ENCODE data around the gene MRAS. TPM values are rescaled to one million over a fixed set of nuclear protein-coding genes. Genes with fewer than 3 reads are reported as not detected.

Gene MRAS
- total and polyA plus RNA-seq, 2 of the 13 experiments (the other 11 are each of a cell fraction or from before 2014, with no cell fraction given), result 8.8 to 36.2 TPM

GRCh38 chr3:138329127-138329983 is 19.0 kb upstream of the MRAS start, which contains the start of gene NME9:
Gene NME9, minus strand, starts transcription at chr3:138329851. Its CDS starts 516 bp downstream, at chr3:138329335.
- BruUV-seq (replicated peaks), result no TSS peak
- ATAC-seq, result peak; percentile 97
- POLR2A ChIA-PET, result interaction anchor here (0.9 kb wide), 1 partner anchor 18 kb away, joined by 3 read pairs; no protein-coding TSS in a partner anchor
- peak within 1 kb of the TSS; percentile 60 to 71 (median 64) for H3K4me3 ChIP-seq (replicated peaks in 1 of 3; ENCODE audit: insufficient read depth in 1 of 3, low read depth in 2 of 3, low read length in 3 of 3)
- no peaks in the 10 kb centered on the region for H3K79me2 ChIP-seq (ENCODE audit: insufficient read depth, low read length)
- DNase-seq (ENCODE audit: low spot score), result peak; percentile 87
- CTCF ChIA-PET (ENCODE audit: low intra/inter-chr PET ratio, low total read pairs), result no interaction called here
- H3K9me3 ChIP-seq (ENCODE audit: low read length), result no peaks in the 10 kb centered on the region
- peak within 1 kb of the TSS; percentile 89 for H3K4me2 ChIP-seq (ENCODE audit: low read depth, low read length)
- no peaks in the 10 kb centered on the region for H3K27me3 ChIP-seq (ENCODE audit: control insufficient read depth in 1 of 2, insufficient read depth in 2 of 2, low read length in 2 of 2)
- under 1% methylated on average over 24 of the region's 62 CpGs for WGBS (ENCODE audit: low lambda C conversion rate)
- intact Hi-C loops (cut with micrococcal nuclease; ENCODE audit: unreplicated experiment) (loop anchor here (1.0 to 5.0 kb wide), 3 partner anchors 62 to 261 kb away; no protein-coding TSS in a partner anchor), in situ Hi-C loops (cut with HindIII; ENCODE audit: extremely low pct_ligation_motif_present, low pct_unique_long_range_greater_than_20kb) (loop anchor here (10.0 kb wide), 1 partner anchor 145 kb away; the partner anchor contains the start of gene ARMC8)
- FAIRE-seq, result peak; percentile 60
- H2AFZ ChIP-seq (ENCODE audit: low read length), result peak within 1 kb of the TSS; percentile 3
- H3K4me1 ChIP-seq (ENCODE audit: insufficient read depth, low read length), result peaks cover 14% of the 10 kb centered on the region
- no peak within 1 kb of the TSS for H3K27ac ChIP-seq (ENCODE audit: extremely low read length, insufficient read depth, low read length)
- H3K36me3 ChIP-seq (replicated peaks in 1 of 2; ENCODE audit: control insufficient read depth in 1 of 2, insufficient read depth in 2 of 2, low read length in 2 of 2), result no peaks in the 10 kb centered on the region
- H4K20me1 ChIP-seq (ENCODE audit: insufficient read depth, low read length), result no peaks in the 10 kb centered on the region
- peak within 1 kb of the TSS; percentile 27; the same call in 1 of the 2 replicates for H3K9ac ChIP-seq (ENCODE audit: insufficient read depth, low read depth, low read length)
- TF ChIP-seq HOXA5 (CRISPR knock-in tag; IDR thresholded peaks at IDR 0.05) (peak; percentile 77; the same call in 1 of the 2 replicates), ZNF253 (CRISPR knock-in tag; IDR thresholded peaks at IDR 0.05; ENCODE audit: borderline replicate concordance) (no peak), ZNF776 (CRISPR knock-in tag; IDR thresholded peaks at IDR 0.05) (0 out of 2 replicates have a peak, but pooled peaks have one; percentile 57), ZNF317 (CRISPR knock-in tag; IDR thresholded peaks at IDR 0.05) (no peak), NR2C2 (CRISPR knock-in tag; IDR thresholded peaks at IDR 0.05; ENCODE audit: borderline replicate concordance) (peak; percentile 31; the same call in 1 of the 2 replicates), ZNF777 (CRISPR knock-in tag; IDR thresholded peaks at IDR 0.05) (peak; percentile 87), ZNF34 (CRISPR knock-in tag; IDR thresholded peaks at IDR 0.05; ENCODE audit: borderline replicate concordance) (0 out of 2 replicates have a peak, but pooled peaks have one; percentile 34), SP2 (CRISPR knock-in tag; IDR thresholded peaks at IDR 0.05) (no peak), HES4 (CRISPR knock-in tag; IDR thresholded peaks at IDR 0.05; ENCODE audit: borderline replicate concordance) (no peak), DNMT3B (CRISPR knock-in tag; conservative IDR thresholded peaks at IDR 0.05) (no peak), ZBTB40 (IDR thresholded peaks at IDR 0.05) (no peak), ZBTB40 (CRISPR knock-in tag; IDR thresholded peaks at IDR 0.05) (no peak), ZBTB26 (CRISPR knock-in tag; IDR thresholded peaks at IDR 0.05; ENCODE audit: borderline replicate concordance) (no peak), NFE2L2 (IDR thresholded peaks at IDR 0.05; ENCODE audit: low read length) (no peak)
